Stimulated activated CD8-positive, alpha-beta memory T cell treated with anti-CD3 and anti-CD28 coated beads, Interleukin-7, amount 100 ng/mL, for 24 hours (primary cell): ENCODE data around the gene FIGNL1.

ENCODE experiments used
- DNase-seq: peaks from one replicate; pipeline ENCODE4 v3.0.0-alpha.2; 2020; ENCODE audit warnings: low read depth

Gene FIGNL1

GRCh38 chr7:50427518-50427917 lies 22.6 kb downstream of the FIGNL1 start:
- DNase-seq = no peak

- no peak for DNase-seq
Observed at GRCh38 chr7:50426280-50427045, 23.7 kb downstream of the FIGNL1 start.

DNA sequence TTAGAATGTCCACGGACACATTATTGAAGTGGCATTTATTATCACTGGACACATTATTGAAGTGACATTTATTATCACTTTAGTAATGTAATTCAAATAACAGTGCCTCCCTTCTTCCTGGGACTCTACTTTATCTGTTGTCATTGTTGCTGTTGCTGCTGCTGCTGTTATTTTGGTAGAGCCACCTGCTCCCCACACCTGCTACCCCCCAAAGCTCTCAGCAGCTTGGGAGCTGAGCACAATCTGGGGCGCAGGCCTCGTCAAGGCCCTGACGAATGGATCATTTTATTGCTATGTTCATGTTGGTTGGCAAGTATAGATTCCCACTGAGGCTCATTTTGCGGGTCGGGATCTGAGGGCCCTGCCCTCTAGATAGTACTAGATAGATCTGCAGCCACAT lies 24.8 kb downstream of the FIGNL1 start:
- no peak for DNase-seq

GRCh38 chr7:50423860-50424259 lies 26.3 kb downstream of the FIGNL1 start:
- DNase-seq = no peak

GRCh38 chr7:50422858-50423257 lies 27.3 kb downstream of the FIGNL1 start:
- no peak for DNase-seq

GRCh38 chr7:50421043-50421442 lies 29.1 kb downstream of the FIGNL1 start:
- DNase-seq = no peak

GRCh38 chr7:50418526-50419290 lies 31.4 kb downstream of the FIGNL1 start:
- no peak for DNase-seq

- DNase-seq = peak; percentile 45
Observed at GRCh38 chr7:50418086-50418515, 32.0 kb downstream of the FIGNL1 start.

GRCh38 chr7:50416527-50417182 lies 33.5 kb downstream of the FIGNL1 start:
- no peak for DNase-seq

GRCh38 chr7:50415844-50416364 lies 34.2 kb downstream of the FIGNL1 start:
- no peak for DNase-seq

- no peak for DNase-seq
Observed at GRCh38 chr7:50413561-50413960, 36.6 kb downstream of the FIGNL1 start.

DNA sequence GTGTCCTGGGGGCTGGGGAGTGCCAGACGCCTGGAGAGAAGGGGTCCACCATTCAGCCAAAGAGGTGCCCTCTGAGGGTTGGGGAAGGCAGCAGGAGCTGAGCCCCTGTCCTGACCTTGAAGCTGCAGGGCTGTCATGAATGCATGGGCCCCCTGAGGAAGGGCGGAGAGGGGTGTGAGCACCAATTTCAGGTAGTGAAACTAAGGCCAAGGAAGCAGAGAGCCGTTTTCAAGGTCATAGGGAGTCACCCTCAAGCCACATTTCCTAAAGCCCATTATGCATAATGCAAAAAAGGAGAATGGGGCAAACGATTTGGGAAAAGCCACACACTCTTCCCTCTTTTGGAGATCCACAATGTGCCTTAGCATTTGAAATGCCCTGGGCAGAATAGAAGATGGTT lies 37.2 kb downstream of the FIGNL1 start:
- DNase-seq = no peak

GRCh38 chr7:50411332-50411731 lies 38.8 kb downstream of the FIGNL1 start:
- DNase-seq = no peak

- no peak for DNase-seq
Observed at GRCh38 chr7:50409856-50410745, 40.0 kb downstream of the FIGNL1 start.

DNA sequence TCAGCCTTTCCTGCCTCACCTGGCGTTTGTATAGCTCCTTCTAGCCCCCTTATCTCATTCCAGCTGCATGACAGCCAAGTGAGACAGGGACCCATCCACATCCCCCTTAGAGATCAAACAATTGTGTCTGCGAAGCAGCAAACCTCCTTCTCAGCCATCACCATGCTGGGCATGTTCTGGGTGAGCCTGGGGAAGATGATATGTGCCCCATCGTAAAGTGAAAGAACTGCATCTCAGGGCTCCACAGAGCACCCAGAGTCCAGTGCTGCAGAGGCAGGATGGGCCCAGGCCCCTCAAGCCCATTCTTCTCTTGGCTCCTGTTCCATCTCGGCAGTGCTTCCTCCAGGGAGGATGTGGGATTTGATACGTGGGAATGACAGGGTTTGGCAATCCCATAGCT lies 43.2 kb downstream of the FIGNL1 start:
- no peak for DNase-seq

DNA sequence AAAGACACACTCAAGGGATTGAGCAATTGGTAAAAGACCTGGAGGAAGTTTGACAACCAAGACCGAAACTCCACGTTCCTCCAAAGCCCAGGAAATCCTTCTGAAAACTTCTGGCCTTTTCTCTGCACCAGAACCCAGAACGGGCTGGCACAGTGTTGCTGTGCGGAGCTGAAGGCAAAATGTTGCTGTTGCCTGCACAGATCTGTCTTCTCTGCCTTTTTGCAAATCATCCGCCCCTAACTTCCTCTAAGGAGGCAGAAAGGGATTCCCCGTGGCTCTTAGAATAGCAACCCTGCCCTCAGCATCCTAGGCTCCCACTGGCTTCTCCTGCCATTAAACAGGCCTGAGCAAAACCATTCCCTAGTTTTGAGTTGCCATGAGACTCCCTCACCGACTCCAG lies 44.9 kb downstream of the FIGNL1 start:
- no peak for DNase-seq

DNA sequence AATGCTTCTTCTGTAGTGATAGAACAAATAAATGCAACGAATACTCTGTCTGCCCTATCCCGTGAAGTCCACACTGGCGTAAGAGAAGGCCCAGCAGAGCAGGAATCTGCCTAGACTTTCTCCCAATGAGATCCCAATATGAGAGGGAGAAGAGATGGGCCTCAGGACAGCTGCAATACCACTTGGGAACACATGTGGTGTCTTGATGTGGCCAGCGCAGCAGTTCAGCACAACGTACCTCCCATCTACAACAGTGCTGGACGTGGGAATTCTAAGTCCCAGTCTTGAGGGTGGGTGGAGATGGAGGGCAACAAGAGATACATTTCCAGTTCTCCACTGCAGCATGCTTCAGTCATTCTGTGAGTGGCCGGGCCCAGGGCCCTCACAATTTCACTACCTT lies 45.8 kb downstream of the FIGNL1 start:
- DNase-seq = no peak

DNA sequence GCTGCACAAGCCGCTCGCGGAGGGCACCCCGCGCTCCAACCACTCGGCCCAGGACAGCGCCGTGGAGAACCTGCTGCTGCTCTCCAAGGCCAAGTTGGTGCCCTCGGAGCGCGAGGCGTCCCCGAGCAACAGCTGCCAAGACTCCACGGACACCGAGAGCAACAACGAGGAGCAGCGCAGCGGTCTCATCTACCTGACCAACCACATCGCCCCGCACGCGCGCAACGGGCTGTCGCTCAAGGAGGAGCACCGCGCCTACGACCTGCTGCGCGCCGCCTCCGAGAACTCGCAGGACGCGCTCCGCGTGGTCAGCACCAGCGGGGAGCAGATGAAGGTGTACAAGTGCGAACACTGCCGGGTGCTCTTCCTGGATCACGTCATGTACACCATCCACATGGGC lies 50.0 kb downstream of the FIGNL1 start:
- DNase-seq = no peak

DNA sequence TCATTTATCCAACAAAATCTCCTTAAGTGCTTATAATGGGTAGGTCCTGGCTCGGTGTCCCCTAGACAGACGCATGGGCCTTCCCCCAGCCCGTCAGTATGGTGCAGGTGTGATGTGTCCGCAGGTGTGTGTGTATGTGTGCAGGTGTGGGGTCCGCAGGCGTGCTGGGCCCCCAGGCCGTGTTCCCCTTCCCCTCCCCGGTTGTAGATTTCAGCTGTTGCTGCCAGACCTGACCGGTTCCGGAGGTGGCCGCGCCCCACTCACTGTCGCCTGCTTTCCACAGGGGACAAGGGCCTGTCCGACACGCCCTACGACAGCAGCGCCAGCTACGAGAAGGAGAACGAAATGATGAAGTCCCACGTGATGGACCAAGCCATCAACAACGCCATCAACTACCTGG lies 50.5 kb downstream of the FIGNL1 start:
- no peak for DNase-seq

DNA sequence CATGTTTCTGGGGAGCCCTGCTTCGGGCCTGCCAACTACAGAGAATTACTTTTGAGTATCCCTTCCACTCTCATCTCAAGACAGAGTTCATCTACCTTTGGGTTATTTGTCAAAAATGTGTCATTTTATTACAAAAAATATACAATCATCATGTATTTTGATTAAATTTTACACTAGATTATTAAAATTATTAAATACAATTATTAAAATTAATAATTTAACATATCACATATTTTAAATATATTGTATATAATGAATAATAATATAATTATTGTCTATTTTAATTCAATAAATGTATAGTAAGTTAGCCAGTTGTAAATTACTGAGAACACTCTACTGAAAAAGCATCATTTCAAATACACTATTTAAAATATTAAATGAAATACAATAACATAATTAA lies 50.9 kb downstream of the FIGNL1 start:
- no peak for DNase-seq

GRCh38 chr7:50397971-50398324 lies 52.2 kb downstream of the FIGNL1 start:
- no peak for DNase-seq
